BLaER1 (cell line): ENCODE results near the gene STARD3.
A peak's percentile ranks its signal among the peaks of the same experiment; 100 is the strongest.

Source experiments
- H3K27ac ChIP-seq: shearing (Covaris generic); formaldehyde crosslinking; 2 replicates; pipeline ENCODE4 v1.8.1; 2022
- H3K27me3 ChIP-seq: shearing (Covaris generic); formaldehyde crosslinking; 2 replicates; pipeline ENCODE4 v1.8.1; 2022
- H3K36me3 ChIP-seq: shearing (Covaris generic); formaldehyde crosslinking; 2 replicates; pipeline ENCODE4 v1.8.1; 2022
- H3K4me1 ChIP-seq: shearing (Covaris generic); formaldehyde crosslinking; 2 replicates; pipeline ENCODE4 v1.8.1; 2022
- H3K4me2 ChIP-seq: shearing (Covaris generic); formaldehyde crosslinking; 2 replicates; pipeline ENCODE4 v1.8.1; 2022
- H3K4me3 ChIP-seq: shearing (Covaris generic); formaldehyde crosslinking; 2 replicates; pipeline ENCODE4 v1.8.1; 2022
- H3K9ac ChIP-seq: shearing (Covaris generic); formaldehyde crosslinking; 2 replicates; pipeline ENCODE4 v1.8.1; 2022
- H3K9me3 ChIP-seq: shearing (Covaris generic); formaldehyde crosslinking; 2 replicates; pipeline ENCODE4 v1.8.1; 2022
- H4K20me1 ChIP-seq: shearing (Covaris generic); formaldehyde crosslinking; 2 replicates; pipeline ENCODE4 v1.8.1; 2022
- Cebpa-rat ChIP-seq: shearing (Covaris generic); IDR thresholded peaks from 2 replicates; pipeline ENCODE4 v1.8.1; 2022

Gene STARD3

DNA sequence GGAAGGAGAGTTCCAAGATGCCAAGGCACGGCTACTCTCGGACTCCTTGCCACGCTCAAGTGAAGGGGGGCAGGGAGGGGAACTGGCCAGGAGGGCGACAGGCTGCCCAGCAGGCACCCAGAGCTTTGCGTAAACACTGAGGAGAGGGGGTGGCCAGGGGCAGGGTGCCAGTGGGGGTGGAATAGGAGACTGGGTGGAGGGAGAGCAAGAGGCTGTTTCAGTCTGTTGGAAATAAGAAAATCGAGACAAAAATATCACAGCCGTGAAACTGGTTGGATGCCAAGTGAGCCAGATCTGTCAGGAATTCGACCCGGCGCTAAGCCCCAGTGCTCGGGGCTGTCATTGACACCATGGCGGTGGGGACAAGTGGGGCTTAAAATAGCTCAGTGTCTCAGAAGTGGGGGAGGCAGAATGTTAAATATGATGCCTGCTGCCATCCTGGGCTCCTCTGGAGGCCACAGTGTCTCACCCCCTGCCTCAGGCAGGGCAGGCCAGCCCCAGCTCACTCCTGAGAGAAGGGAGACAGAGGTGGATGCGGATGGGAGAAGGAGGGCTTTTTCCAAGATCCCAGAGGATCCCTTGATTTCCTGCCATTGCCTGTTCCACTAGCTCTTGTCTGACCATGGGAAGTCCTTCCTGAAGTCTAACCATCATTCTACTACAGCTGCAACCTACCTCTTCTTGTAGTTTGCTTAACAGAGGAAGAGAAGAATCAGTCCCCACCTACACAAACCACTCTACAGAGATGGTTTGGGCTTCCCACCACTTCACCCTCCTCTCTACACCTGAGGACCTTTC, 40.8 kb downstream of the STARD3 start:
- H3K4me2 ChIP-seq, result peak overlapping the region; percentile 96
- peak overlapping the region; percentile 86 for H3K27ac ChIP-seq
- H3K4me1 ChIP-seq, result peaks cover 88% of the 10 kb centered on the region
- peak overlapping the region; percentile 20; the same call in 1 of the 2 replicates for H3K9ac ChIP-seq
- H3K4me3 ChIP-seq, result peak overlapping the region; percentile 33; the same call in 1 of the 2 replicates
- no peaks in the 10 kb centered on the region for H3K27me3 ChIP-seq
- no peaks in the 10 kb centered on the region for H4K20me1 ChIP-seq
- no peaks in the 10 kb centered on the region for H3K9me3 ChIP-seq
- H3K36me3 ChIP-seq, result no peaks in the 10 kb centered on the region
- no peak for TF ChIP-seq Cebpa-rat

DNA sequence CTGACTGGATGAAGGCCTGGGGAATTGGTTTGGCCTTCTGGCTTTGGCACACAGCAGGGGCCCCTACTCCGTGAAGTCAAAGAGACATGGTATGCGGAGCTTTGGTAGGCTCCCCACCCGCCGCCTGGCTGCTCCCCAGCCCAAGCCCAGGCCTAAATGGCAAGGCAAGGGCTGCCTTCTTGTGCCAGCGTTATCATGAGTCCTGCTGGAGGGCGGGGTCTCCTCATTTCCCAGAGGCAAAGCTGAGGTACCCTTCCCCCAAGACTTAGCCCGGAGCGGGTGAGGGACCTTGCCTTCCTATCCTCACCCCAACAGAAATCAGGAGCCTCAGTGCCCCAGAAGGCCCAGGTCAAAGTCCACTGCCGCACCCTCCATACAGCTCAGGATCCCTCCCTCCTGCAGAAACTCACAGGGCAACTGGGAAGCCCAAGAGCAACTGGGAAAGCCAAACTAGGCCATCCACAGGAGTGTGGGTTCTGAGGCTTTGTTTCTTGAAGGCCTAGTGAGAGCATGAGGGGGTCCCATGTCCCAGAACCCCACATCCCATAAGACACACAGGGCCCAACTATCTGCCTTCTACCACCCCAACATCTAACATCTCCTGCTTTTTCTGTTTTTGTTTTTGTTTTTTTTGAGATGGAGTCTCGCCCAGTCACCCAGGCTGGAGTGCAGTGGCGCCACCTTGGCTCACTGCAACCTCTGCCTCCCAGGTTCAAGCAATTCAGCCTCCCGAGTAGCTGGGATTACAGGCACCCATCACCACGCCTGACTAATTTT, 41.6 kb downstream of the STARD3 start:
- no peaks in the 10 kb centered on the region for H4K20me1 ChIP-seq
- H3K27me3 ChIP-seq, result no peaks in the 10 kb centered on the region
- H3K27ac ChIP-seq, result peak overlapping the region; percentile 86
- peak overlapping the region; percentile 96 for H3K4me2 ChIP-seq
- no peak for TF ChIP-seq Cebpa-rat
- H3K9ac ChIP-seq, result peak overlapping the region; percentile 20; the same call in 1 of the 2 replicates
- H3K9me3 ChIP-seq, result no peaks in the 10 kb centered on the region
- peak overlapping the region; percentile 33; the same call in 1 of the 2 replicates for H3K4me3 ChIP-seq
- H3K4me1 ChIP-seq, result peaks cover 80% of the 10 kb centered on the region
- H3K36me3 ChIP-seq, result 0 out of 2 replicates have a peak, but pooled peaks cover 7% of the 10 kb centered on the region

DNA sequence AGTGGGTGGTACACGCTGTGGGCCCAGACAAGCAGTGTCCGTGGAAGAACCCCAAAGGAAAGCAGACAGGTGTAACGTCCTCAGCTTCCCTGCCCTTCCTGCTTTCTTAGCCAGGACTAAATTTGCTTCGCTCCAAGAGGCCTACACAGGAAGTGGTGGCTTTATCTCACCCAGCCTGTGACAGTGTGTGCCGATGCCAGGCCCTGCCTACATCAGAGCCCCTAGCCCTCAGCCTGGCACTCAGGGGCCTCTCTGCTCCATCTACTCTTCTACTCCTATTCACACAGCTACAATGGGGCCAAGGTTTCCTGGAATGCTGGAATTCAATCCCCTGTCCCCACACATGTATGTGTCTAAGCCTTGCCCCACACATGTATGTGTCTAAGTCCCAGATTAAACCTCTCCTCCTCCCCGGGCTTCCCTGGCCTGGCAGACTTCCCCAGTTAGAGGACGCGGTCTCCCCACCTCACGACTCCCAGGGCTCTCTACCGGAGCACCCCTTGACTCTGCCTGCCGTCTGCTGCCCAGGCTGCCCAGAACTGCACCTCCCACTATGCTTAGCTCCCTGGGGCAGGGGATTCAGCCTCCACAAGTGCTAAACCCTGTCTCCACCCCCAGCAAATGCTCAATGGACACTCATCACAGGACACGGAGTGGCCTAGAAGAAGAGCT, 42.7 kb downstream of the STARD3 start:
- Histone ChIP-seq H3K9me3 (no peaks in the 10 kb centered on the region), H4K20me1 (no peaks in the 10 kb centered on the region), H3K4me2 (peak overlapping the region; percentile 96), H3K4me3 (0 out of 2 replicates have a peak overlapping the region, but pooled peaks have one; percentile 13), H3K4me1 (peaks cover 69% of the 10 kb centered on the region), H3K27me3 (no peaks in the 10 kb centered on the region), H3K27ac (peak overlapping the region; percentile 86), H3K9ac (peak overlapping the region; percentile 67), H3K36me3 (peaks cover 16% of the 10 kb centered on the region; the same call in 1 of the 2 replicates)
- no peak for TF ChIP-seq Cebpa-rat

DNA sequence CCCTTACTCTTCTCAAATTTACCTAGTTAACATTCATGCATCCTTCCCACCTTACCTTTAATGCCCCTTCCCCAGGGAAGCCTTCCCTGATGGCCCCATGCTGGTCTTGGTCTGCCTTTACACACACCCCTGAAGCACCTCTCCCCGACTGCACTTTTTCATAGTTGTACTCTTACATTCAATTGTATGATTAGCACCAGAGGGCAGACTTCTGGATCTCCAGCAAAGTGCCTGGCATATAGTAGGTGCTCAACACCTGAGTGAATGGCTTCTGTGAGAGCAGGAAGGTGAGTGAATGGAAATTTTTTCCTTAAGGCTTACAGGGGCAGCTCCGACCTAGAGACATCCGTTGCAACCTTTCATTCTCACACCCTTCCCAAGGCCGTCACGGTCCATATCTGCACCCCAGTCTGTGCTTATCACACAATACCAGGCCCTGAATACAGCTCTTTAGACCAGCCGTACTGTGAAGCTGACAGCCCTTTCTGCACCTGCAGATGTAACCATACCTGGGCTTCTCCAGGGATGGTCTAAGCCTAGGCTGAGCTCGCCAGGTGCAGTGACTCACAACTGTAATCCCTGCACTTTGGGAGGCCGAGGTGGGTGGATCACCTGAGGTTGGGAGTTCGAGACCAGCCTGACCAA, 46.5 kb downstream of the STARD3 start:
- Histone ChIP-seq H3K4me2 (no peak overlapping the region), H3K36me3 (peaks cover 19% of the 10 kb centered on the region; the same call in 1 of the 2 replicates), H3K9ac (no peak overlapping the region), H4K20me1 (no peaks in the 10 kb centered on the region), H3K27me3 (no peaks in the 10 kb centered on the region), H3K9me3 (no peaks in the 10 kb centered on the region; the same call in 1 of the 2 replicates), H3K27ac (no peak overlapping the region), H3K4me1 (peaks cover 39% of the 10 kb centered on the region), H3K4me3 (no peak overlapping the region)
- TF ChIP-seq Cebpa-rat, result no peak

DNA sequence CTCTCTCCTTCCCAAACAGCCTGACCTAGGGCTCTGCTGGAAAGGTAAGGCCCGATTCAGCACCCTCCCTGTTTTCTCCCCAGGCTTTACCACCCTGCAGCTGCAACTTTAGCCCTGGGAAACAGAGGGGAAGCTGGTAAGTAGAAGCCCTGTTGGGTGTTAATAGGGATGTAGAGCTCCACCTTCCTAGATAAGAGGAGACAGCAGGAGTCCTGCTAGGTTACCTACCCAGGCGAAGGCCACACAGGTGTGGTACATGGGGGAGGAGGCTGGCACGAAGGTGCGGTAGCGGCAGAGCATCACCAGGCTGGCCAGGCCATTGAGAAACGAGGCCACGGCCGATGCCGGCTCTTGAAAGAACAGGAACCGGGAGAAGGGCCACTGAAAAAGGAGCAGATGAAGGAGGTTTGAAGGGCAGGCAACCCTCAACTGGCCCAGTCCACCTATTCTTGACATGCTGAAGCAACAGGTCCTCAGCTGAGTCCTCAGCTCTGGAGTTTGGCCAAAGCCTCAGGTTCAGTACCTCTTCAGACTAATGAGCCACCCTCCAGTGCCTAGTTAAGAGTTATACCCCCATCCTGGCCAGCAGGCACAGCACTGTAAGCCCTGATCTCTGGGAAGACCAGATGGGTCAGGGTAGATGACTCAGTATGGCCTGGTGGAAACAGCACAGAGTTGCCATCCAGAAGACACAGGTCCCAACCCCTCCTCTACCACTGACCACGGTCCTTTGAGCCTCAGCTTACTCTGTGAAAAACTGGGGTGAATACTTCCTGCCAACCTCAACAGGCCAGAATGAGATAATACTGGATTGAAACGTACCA, 47.6 kb downstream of the STARD3 start:
- peaks cover 19% of the 10 kb centered on the region; the same call in 1 of the 2 replicates for H3K36me3 ChIP-seq
- no peak overlapping the region for H3K4me2 ChIP-seq
- no peaks in the 10 kb centered on the region for H3K27me3 ChIP-seq
- no peaks in the 10 kb centered on the region for H4K20me1 ChIP-seq
- H3K4me3 ChIP-seq, result no peak overlapping the region
- no peak overlapping the region for H3K9ac ChIP-seq
- peaks cover 37% of the 10 kb centered on the region for H3K4me1 ChIP-seq
- no peak overlapping the region for H3K27ac ChIP-seq
- no peak for TF ChIP-seq Cebpa-rat
- H3K9me3 ChIP-seq, result no peaks in the 10 kb centered on the region; the same call in 1 of the 2 replicates

DNA sequence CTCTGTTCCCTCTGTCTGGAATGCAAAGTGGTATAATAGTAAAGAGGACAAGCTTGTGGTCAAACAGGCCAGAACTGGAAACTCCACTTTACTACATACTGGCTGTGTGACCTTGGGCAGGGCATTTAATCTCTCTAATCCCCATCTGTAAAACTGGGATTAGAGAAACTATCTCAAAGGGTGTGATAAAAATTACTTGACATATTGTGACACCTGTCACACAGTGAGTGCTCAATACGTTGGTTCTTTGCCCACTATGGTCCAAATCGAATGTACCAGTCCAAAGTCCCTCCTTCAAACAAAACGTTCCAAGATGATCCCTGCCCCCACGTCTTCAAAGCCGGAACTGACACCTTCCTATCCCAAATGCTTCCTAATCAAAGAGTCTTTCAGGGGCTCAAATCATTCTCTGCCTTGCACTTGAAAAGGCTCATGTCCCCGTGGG, 50.2 kb downstream of the STARD3 start:
- H3K9ac ChIP-seq, result no peak overlapping the region
- peaks cover 19% of the 10 kb centered on the region; the same call in 1 of the 2 replicates for H3K36me3 ChIP-seq
- no peak overlapping the region; the same call in 1 of the 2 replicates for H3K27ac ChIP-seq

DNA sequence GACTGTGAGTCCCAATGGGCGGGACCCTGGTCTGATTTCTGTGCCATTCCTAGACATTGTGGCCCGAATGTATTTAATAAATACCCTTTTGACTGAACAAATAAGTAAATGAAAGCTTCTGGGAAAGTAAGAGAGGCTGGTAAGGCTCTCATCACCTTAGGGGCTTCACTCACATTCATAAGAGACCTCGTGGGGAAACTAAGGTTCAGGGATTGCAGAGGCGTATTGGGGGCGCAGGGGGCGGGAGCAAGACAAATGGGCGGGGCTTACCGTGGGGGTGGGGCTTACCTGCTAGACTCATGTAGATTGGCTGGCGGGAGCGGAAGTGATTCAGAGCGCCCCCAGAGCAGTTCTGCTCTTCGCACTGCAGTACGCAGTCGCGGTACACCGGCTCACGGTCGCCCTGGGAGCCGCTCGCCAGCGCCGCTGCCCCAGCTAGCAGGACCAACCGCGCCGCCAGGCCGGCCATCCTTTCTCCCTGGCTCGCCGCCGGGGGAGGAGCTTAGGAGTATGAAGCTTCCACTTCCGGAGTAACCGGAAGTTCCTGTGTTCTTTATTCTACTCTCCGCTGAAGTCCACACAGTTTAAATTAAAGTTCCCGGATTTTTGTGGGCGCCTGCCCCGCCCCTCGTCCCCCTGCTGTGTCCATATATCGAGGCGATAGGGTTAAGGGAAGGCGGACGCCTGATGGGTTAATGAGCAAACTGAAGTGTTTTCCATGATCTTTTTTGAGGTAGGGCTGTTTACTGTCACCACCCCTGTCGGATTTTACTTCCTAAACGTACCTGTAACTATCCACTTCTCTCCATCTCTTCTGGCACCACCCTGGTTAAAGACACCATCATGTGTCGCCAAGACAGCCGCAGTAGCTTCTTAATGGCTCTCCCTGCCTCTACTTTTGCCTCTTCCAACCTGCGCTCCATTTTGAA, 50.9 kb downstream of the STARD3 start, which contains the start of gene PGAP3:
PGAP3 (minus strand) TSS at position 512 of the 929 bp plus-strand sequence; CDS start at position 469, 43 bp downstream.
- Histone ChIP-seq H3K4me3 (peak within 1 kb of the TSS; percentile 76), H3K27me3 (no peaks in the 10 kb centered on the region), H3K4me1 (peaks cover 18% of the 10 kb centered on the region), H4K20me1 (no peaks in the 10 kb centered on the region), H3K27ac (peak within 1 kb of the TSS; percentile 87), H3K9ac (peak within 1 kb of the TSS; percentile 74), H3K9me3 (no peaks in the 10 kb centered on the region; the same call in 1 of the 2 replicates), H3K36me3 (peaks cover 19% of the 10 kb centered on the region; the same call in 1 of the 2 replicates), H3K4me2 (peak within 1 kb of the TSS; percentile 95)
- TF ChIP-seq Cebpa-rat, result no peak

More for the DNA sequence above, 50.2 kb downstream of the STARD3 start:
- Histone ChIP-seq H3K4me2 (peak overlapping the region; percentile 95), H3K27me3 (no peaks in the 10 kb centered on the region), H3K4me1 (peaks cover 18% of the 10 kb centered on the region), H3K4me3 (peak overlapping the region; percentile 76), H4K20me1 (no peaks in the 10 kb centered on the region), H3K9me3 (no peaks in the 10 kb centered on the region; the same call in 1 of the 2 replicates)
- TF ChIP-seq Cebpa-rat, result no peak
